Measurements from ENCODE around the gene MYO6.

Gene MYO6

DNA sequence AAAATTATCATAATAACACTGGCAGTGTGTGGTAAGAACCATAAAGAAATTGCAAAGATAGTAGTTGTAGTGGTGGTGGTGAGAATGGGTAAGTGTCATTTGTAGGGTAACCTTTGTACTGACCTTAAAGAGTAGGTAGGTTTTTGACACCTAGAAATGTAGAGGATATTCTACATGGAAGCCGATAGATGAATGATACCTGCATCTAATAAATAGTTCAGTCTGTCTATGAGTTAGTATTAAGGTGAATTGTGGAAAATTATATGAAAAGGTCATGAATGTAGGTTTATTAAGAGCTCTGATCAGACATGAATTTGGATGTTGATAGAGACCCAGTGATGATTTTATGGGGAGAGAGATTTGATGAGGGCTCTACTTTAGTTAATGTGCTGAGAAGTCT lies 78.1 kb downstream of the MYO6 start:
- DNase-seq (ENCODE audit: low spot score), result no peak

DNA sequence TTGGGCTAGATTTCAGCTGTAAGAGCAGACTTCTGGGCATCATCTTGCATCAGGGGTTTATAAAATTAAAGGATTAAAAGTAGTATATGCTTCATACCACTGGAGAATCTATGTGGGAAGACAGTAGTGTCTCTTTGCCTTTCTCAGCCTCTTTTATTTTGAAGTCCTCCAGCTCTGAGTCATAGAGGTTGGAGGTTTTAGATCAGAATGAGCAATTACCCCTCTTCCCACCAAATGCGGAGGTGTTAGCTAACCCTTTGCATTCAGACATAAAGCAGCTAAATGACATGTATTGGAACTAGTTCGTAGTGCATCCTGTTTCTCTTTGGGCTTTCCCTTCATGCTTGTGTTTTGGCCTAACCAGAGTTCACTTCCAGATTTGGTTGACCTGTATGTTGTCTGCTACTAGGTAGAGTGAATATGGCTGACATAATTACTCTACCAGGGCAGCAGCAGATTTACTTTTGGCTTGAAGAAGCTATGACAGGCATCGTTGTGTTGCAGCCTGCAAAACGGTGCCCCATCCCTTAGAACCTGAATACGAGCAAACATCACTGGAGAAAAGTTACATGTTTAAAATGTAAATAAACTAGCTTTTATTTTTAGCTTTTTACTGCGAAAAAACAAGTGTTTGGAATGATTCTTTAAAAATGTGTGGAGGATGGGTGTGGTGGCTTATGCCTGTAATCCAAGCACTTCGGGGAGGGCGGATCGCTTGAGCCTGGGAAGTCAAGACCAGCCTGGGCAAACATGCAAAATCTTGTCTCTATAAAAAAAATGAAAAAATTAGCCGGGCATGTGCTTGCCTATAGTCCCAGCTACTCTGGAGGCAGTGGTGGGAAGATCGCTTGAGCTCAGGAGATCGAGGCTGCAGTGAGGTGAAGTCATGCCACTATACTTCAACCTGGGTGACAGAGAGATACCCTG lies 82.2 kb downstream of the MYO6 start:
- no peak for DNase-seq (ENCODE audit: low spot score)

DNA sequence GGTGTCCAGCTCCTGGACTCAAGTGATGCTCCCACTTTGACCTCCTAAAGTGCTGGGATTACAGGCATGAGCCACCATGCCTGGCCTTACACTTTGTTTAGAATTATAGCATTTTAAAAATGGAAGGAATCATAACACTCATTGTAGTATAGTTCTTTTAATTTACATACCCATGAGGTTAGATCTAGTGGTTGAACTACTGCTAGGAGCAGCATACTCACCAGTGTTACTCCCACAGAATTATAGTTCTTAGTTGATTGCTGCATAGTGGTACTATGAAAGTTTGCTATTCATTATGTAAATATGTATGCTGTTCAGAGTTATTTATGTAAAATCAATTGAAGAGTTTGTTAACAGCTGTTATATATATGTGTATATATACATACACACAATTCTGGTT lies 85.4 kb downstream of the MYO6 start:
- no peak for DNase-seq (ENCODE audit: low spot score)

DNA sequence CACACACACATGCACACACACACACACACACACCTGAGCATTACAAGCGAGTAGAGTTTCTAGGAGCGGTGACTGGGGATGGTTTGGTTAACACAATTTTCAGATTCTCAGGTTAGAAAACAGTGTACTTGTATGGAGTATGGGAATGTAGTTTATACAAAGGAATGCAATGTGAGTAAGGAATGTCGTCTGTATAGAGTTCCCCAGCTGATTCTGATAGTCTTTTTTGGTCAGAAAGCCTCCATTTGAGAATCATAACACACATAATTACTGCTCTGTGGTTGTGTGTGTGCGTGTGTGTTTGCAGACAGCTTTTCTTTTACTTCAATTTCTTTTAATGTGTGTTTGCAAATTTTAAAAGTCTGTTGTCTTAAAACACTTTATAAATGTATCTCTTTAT lies 93.2 kb downstream of the MYO6 start:
- DNase-seq (ENCODE audit: low spot score), result no peak

GRCh38 chr6:75842732-75843131 lies 93.7 kb downstream of the MYO6 start:
- no peak for DNase-seq (ENCODE audit: low spot score)

DNA sequence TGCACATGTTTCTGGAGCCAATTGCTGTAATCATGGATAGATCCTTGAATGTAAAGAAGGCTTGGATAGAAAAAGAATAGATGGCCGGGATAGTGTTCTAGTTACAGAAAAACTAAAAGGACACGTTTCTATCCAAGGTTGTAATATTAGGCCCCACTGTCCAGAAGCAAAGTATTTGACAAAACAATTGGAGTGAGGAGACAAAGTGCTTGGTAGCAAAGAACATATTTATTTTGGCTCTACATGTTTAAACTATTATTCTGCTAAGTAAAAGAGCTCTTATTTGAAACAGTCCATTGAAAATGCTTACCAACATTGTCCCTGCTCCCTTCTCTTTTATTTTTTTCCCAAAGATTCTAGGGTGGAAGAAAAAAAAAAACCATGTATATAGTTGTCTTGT lies 94.4 kb downstream of the MYO6 start:
- no peak for DNase-seq (ENCODE audit: low spot score)

DNA sequence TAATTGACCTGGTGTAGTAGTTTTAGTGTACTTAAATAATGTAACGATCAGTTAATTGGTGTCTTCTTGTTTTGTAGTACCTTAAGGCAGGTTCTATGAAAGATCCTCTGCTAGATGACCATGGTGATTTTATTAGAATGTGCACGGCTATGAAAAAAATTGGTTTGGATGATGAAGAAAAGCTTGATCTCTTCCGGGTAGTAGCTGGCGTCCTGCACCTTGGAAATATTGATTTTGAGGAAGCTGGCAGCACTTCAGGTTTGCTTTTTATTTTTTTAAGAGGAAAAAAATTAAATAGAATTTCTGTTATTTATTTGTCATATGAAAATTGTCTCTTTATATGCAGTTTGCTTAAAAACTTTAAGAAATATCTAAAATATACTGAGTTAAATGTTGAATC lies 99.2 kb downstream of the MYO6 start:
- DNase-seq (ENCODE audit: low spot score), result no peak

GRCh38 chr6:75849329-75850025 lies 100.4 kb downstream of the MYO6 start:
- no peak for DNase-seq (ENCODE audit: low spot score)

DNA sequence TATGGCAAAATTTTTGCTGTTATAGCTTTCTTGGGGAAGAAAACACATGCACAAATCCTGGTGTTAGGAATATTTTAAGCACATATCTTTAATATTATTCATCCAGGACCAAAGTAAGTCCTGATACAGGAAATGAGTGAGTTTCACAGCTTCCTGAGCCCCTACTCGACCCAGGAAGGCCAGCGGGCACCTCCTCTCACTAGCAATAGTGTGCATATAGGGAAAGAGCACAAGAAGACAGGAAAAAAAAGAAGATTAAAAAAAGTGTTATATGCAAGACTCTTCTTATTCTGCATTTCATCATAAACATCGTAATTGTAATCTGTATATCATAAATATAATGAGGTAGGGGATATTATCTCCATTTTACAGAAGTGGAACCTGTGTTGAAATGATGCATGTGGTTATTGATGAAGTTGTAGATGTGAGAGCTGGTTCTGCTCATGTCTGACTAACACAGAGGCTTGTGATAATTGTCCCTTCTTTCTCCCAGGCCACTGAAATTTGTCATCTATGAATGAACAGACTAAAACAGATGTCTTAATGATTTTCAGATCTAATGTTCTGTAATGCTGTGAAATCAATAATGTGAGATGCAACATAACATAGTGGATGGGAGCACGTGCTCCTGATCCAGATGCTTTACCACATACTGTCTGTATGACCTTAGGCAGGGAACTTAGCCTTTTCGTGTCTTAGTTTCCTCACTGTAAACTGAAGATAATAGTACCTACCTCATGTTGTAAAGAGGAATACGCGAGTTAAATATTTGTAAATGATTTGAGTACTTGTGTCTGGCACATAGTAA lies 101.2 kb downstream of the MYO6 start:
- DNase-seq (ENCODE audit: low spot score), result no peak

DNA sequence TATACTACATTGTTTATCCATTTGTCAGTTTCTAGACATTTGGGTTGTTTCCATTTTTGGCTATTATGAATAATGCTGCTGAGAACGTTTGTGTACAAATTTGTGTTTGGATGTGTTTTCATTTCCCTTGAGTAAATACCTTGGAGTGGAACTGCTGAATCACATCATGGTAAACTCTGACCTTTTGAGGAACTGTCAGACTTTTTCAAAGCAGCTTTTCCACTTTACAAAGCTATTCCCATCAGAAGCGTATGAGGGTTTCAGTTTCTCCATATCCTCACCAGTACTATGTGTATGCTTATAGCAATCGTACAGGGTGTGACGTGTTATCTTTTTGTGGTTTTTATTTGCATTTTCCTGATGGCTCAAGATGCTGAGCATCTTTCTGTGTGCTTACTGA lies 103.7 kb downstream of the MYO6 start:
- DNase-seq (ENCODE audit: low spot score), result no peak

DNA sequence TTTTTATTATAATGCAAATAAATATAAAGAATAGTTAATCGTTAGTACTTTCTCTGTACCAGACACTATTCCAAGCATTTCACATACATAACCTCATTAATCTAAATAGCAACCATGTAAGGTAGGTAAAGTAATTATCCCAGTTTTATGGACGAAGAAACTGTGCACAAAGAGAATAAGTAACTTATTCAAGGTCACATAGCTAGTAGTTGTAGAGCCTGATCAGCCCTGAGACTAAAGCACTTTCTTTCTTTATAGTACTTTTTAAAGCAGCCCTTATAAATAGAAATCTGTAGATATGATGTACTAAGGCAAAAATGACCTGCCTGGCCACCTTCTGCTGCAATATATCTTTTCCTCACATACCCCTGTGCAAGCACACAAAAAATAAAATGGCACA lies 104.8 kb downstream of the MYO6 start:
- DNase-seq (ENCODE audit: low spot score), result no peak

GRCh38 chr6:75855052-75855451 lies 106.0 kb downstream of the MYO6 start:
- peak; percentile 26 for DNase-seq (ENCODE audit: low spot score)

- no peak for DNase-seq (ENCODE audit: low spot score)
These were observed 107.9 kb downstream of the MYO6 start for GRCh38 chr6:75856902-75857301.

DNA sequence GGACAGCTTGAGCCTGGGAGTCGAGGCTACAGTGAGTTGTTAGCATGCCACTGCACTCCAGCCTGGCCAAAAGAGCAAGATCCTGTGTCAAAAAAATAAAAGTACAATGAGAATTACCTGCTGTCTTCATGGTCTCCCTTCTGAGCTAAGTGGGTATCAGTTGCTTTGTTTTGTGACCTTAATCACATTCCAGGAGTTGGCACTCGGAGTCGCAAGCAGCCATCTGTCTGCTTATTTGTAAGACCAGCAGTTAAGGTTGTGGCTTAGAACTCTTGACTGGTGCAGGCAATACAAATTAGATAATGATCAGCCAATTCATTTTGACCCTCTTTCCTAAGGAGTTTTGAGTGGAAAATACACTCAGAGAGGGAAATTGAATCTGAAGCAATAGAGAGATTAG lies 114.0 kb downstream of the MYO6 start:
- no peak for DNase-seq (ENCODE audit: low spot score)

- no peak for DNase-seq (ENCODE audit: low spot score)
These were observed 114.7 kb downstream of the MYO6 start for GRCh38 chr6:75863784-75864183.

GRCh38 chr6:75864446-75864845 lies 115.4 kb downstream of the MYO6 start:
- DNase-seq (ENCODE audit: low spot score), result no peak

GRCh38 chr6:75870389-75870788 lies 121.3 kb downstream of the MYO6 start:
- DNase-seq (ENCODE audit: low spot score), result no peak

GRCh38 chr6:75874224-75874623 lies 125.2 kb downstream of the MYO6 start:
- no peak for DNase-seq (ENCODE audit: low spot score)

DNA sequence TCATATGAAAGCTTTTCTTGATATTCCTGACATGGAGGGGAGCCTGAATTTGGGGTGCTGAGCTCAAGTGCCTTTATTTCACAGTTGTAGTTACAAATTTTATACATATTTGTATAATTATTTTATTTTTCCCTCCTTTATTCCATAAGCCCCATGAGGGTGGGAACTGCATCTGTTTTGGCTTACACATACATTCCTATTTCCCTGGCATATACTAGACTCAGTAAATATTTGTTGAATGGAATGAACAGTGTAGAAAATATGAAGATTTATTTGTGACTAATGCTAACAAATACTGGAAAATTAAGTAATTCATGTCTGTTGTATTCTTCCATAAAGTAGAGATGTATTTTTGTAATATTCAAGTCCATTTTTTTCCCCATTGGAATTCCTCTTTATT lies 127.1 kb downstream of the MYO6 start:
- DNase-seq (ENCODE audit: low spot score), result no peak

DNA sequence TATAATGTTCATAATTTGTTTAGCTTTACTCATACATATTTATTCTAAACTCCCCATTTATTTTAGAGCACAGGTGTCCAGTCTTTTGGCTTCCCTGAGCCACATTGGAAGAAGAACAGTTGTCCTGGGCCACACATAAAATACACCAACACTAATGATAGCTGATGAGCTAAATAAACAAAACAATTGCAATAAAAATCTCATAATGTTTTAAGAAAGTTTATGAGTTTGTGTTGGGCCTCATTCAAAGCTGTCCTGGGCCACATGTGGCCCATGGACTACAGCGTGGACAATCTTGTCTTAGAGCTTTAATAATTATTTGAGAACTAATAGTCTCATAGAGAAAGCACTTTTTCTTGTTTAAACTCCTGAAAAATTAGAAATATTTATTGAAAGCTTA lies 131.3 kb downstream of the MYO6 start:
- DNase-seq (ENCODE audit: low spot score), result no peak

DNA sequence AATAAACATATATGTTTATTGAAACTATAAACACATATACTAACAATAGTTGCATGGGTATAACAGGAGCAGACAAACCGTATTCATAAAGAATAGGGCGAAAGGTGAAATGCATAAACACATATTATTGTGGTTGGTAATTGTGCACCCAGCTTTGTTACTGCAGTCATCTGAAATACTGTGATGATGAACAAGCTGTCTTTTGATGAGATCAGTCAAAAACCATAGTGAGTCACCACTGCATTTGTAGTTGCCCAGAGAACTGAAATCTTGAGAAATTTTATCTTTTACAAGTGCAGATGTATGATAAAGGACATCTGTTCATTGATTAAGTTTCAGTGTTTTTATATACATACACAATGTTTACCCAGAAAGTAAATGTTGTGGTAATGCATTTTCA lies 133.7 kb downstream of the MYO6 start:
- no peak for DNase-seq (ENCODE audit: low spot score)

DNA sequence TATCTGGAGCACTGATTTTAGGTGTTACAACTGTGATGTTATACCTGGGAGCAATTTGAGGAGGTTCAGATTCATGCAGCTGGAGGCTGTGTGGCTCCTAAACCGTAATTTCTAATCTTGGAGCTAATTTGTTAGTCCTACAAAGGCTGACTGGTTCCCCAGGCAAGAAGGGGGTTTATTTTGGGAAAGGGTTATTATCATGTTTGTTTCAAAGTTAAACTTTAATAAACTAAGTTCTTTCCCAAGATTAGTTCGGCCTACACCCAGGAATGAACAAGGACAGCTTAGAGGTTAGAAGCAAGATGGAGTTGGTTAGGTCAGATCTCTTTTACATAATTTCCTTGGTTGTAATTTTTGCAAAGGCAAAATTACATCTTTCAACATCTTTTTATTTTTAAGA lies 135.8 kb downstream of the MYO6 start:
- no peak for DNase-seq (ENCODE audit: low spot score)

GRCh38 chr6:75892384-75892783 lies 143.3 kb downstream of the MYO6 start:
- DNase-seq (ENCODE audit: low spot score), result no peak
